ENCODE data around the gene PDIA2. TPM values are rescaled to one million over a fixed set of nuclear protein-coding genes. Genes with fewer than 3 reads are reported as not detected.

The PDIA2 gene
- total RNA-seq, 1 donor from 2014 or later = not detected

GRCh38 chr16:278863-279366, 4.0 kb upstream of the PDIA2 start:
- peaks cover 5% of the 10 kb centered on the region for H3K4me1 Mint-ChIP-seq (ENCODE audit: low read depth)
- no peak overlapping the region for H3K27ac Mint-ChIP-seq
- peaks cover 33% of the 10 kb centered on the region for H3K27me3 Mint-ChIP-seq (ENCODE audit: low read depth)
- H3K4me3 Mint-ChIP-seq (ENCODE audit: low read depth) = no peak overlapping the region
- H3K36me3 Mint-ChIP-seq (ENCODE audit: low read depth) = no peaks in the 10 kb centered on the region
- DNase-seq (ENCODE audit: low spot score) = peak; percentile 52
- no peaks in the 10 kb centered on the region for H3K9me3 Mint-ChIP-seq
- intact Hi-C loops (cut with micrococcal nuclease) = no loop called here

- Mint-ChIP-seq H3K4me3 (ENCODE audit: low read depth) (no peak overlapping the region), H3K36me3 (ENCODE audit: low read depth) (no peaks in the 10 kb centered on the region), H3K4me1 (ENCODE audit: low read depth) (peaks cover 5% of the 10 kb centered on the region), H3K27me3 (ENCODE audit: low read depth) (peaks cover 33% of the 10 kb centered on the region), H3K9me3 (no peaks in the 10 kb centered on the region), H3K27ac (no peak overlapping the region)
- DNase-seq (ENCODE audit: low spot score) = no peak
- intact Hi-C loops (cut with micrococcal nuclease) = no loop called here
Observed at GRCh38 chr16:279531-279930, 3.4 kb upstream of the PDIA2 start.

GRCh38 chr16:280005-280460, 2.9 kb upstream of the PDIA2 start:
- Mint-ChIP-seq H3K27ac (no peak overlapping the region), H3K4me3 (ENCODE audit: low read depth) (no peak overlapping the region), H3K4me1 (ENCODE audit: low read depth) (peaks cover 5% of the 10 kb centered on the region), H3K27me3 (ENCODE audit: low read depth) (peaks cover 32% of the 10 kb centered on the region), H3K9me3 (no peaks in the 10 kb centered on the region), H3K36me3 (ENCODE audit: low read depth) (no peaks in the 10 kb centered on the region)
- intact Hi-C loops (cut with micrococcal nuclease) = no loop called here
- no peak for DNase-seq (ENCODE audit: low spot score)

- Mint-ChIP-seq H3K36me3 (ENCODE audit: low read depth) (no peaks in the 10 kb centered on the region), H3K9me3 (no peaks in the 10 kb centered on the region), H3K27ac (no peak within 1 kb of the TSS), H3K4me3 (ENCODE audit: low read depth) (no peak within 1 kb of the TSS), H3K27me3 (ENCODE audit: low read depth) (peaks cover 30% of the 10 kb centered on the region), H3K4me1 (ENCODE audit: low read depth) (peaks cover 5% of the 10 kb centered on the region)
- DNase-seq (ENCODE audit: low spot score) = no peak
- intact Hi-C loops (cut with micrococcal nuclease) = no loop called here
Observed at GRCh38 chr16:280552-280951, 2.4 kb upstream of the PDIA2 start, which contains the start of gene ARHGDIG. Gene ARHGDIG (plus strand): TSS chr16:280591. CDS start chr16:280681, 90 bp downstream.

GRCh38 chr16:280991-281659, 1.8 kb upstream of the PDIA2 start:
- intact Hi-C loops (cut with micrococcal nuclease) = no loop called here
- no peak overlapping the region for H3K27ac Mint-ChIP-seq

GRCh38 chr16:281660-282255, 1.2 kb upstream of the PDIA2 start:
- H3K27me3 Mint-ChIP-seq (ENCODE audit: low read depth) = peaks cover 24% of the 10 kb centered on the region
- no peak overlapping the region for H3K27ac Mint-ChIP-seq
- intact Hi-C loops (cut with micrococcal nuclease) = no loop called here
- H3K4me3 Mint-ChIP-seq (ENCODE audit: low read depth) = no peak overlapping the region
- peaks cover 5% of the 10 kb centered on the region for H3K4me1 Mint-ChIP-seq (ENCODE audit: low read depth)
- H3K36me3 Mint-ChIP-seq (ENCODE audit: low read depth) = no peaks in the 10 kb centered on the region
- H3K9me3 Mint-ChIP-seq = no peaks in the 10 kb centered on the region
- DNase-seq (ENCODE audit: low spot score) = no peak

More at GRCh38 chr16:280991-281659, 1.8 kb upstream of the PDIA2 start:
- H3K27me3 Mint-ChIP-seq (ENCODE audit: low read depth) = peaks cover 29% of the 10 kb centered on the region
- no peak for DNase-seq (ENCODE audit: low spot score)
- no peaks in the 10 kb centered on the region for H3K36me3 Mint-ChIP-seq (ENCODE audit: low read depth)
- H3K4me3 Mint-ChIP-seq (ENCODE audit: low read depth) = no peak overlapping the region
- peaks cover 5% of the 10 kb centered on the region for H3K4me1 Mint-ChIP-seq (ENCODE audit: low read depth)
- no peaks in the 10 kb centered on the region for H3K9me3 Mint-ChIP-seq

- Mint-ChIP-seq H3K4me3 (ENCODE audit: low read depth) (no peak overlapping the region), H3K36me3 (ENCODE audit: low read depth) (peaks cover 2% of the 10 kb centered on the region), H3K27me3 (ENCODE audit: low read depth) (peaks cover 17% of the 10 kb centered on the region), H3K4me1 (ENCODE audit: low read depth) (peaks cover 5% of the 10 kb centered on the region), H3K9me3 (no peaks in the 10 kb centered on the region), H3K27ac (no peak overlapping the region)
- no peak for DNase-seq (ENCODE audit: low spot score)
- intact Hi-C loops (cut with micrococcal nuclease) = no loop called here
Observed at GRCh38 chr16:282491-282890, 473 bp upstream of the PDIA2 start.

GRCh38 chr16:284204-285120, 1.5 kb downstream of the PDIA2 start:
- Mint-ChIP-seq H3K27me3 (ENCODE audit: low read depth) (peaks cover 6% of the 10 kb centered on the region), H3K27ac (no peak overlapping the region), H3K9me3 (no peaks in the 10 kb centered on the region), H3K4me1 (ENCODE audit: low read depth) (no peaks in the 10 kb centered on the region), H3K36me3 (ENCODE audit: low read depth) (peaks cover 7% of the 10 kb centered on the region), H3K4me3 (ENCODE audit: low read depth) (no peak overlapping the region)
- DNase-seq (ENCODE audit: low spot score) = no peak
- intact Hi-C loops (cut with micrococcal nuclease) = no loop called here

- H3K9me3 Mint-ChIP-seq = no peaks in the 10 kb centered on the region
- no peak overlapping the region for H3K4me3 Mint-ChIP-seq (ENCODE audit: low read depth)
- no peak overlapping the region for H3K27ac Mint-ChIP-seq
- intact Hi-C loops (cut with micrococcal nuclease) = no loop called here
- H3K27me3 Mint-ChIP-seq (ENCODE audit: low read depth) = peaks cover 5% of the 10 kb centered on the region
- no peak for DNase-seq (ENCODE audit: low spot score)
- H3K36me3 Mint-ChIP-seq (ENCODE audit: low read depth) = peaks cover 7% of the 10 kb centered on the region
- H3K4me1 Mint-ChIP-seq (ENCODE audit: low read depth) = no peaks in the 10 kb centered on the region
Observed at GRCh38 chr16:285146-286055, 2.4 kb downstream of the PDIA2 start.

GRCh38 chr16:286491-287297, 3.7 kb downstream of the PDIA2 start:
- no peaks in the 10 kb centered on the region for H3K9me3 Mint-ChIP-seq
- peaks cover 2% of the 10 kb centered on the region for H3K27me3 Mint-ChIP-seq (ENCODE audit: low read depth)
- H3K4me3 Mint-ChIP-seq (ENCODE audit: low read depth) = no peak overlapping the region
- H3K4me1 Mint-ChIP-seq (ENCODE audit: low read depth) = no peaks in the 10 kb centered on the region
- intact Hi-C loops (cut with micrococcal nuclease) = no loop called here
- no peak overlapping the region for H3K27ac Mint-ChIP-seq
- DNase-seq (ENCODE audit: low spot score) = no peak
- peaks cover 10% of the 10 kb centered on the region for H3K36me3 Mint-ChIP-seq (ENCODE audit: low read depth)

GRCh38 chr16:287298-287811, 4.4 kb downstream of the PDIA2 start:
- H3K27me3 Mint-ChIP-seq (ENCODE audit: low read depth) = no peaks in the 10 kb centered on the region
- no peak for DNase-seq (ENCODE audit: low spot score)
- no peaks in the 10 kb centered on the region for H3K4me1 Mint-ChIP-seq (ENCODE audit: low read depth)
- H3K36me3 Mint-ChIP-seq (ENCODE audit: low read depth) = peaks cover 10% of the 10 kb centered on the region
- no peak overlapping the region for H3K4me3 Mint-ChIP-seq (ENCODE audit: low read depth)
- no peaks in the 10 kb centered on the region for H3K9me3 Mint-ChIP-seq
- H3K27ac Mint-ChIP-seq = no peak overlapping the region
- intact Hi-C loops (cut with micrococcal nuclease) = no loop called here

Data from activated T-helper 2 cell treated with anti-CD3 and anti-CD28 coated beads, Interferon-gamma antibody, Interleukin-2, Interleukin-4, amounts not matched to agents 10 μg/mL and 5 μg/mL and 100 μg/mL, durations not matched to agents 14 hours and 24 hours and 36 hours (primary cell).